H1 (cell line): ENCODE measurements around the gene MEX3D. TPM values are rescaled to one million over a fixed set of nuclear protein-coding genes. Genes with fewer than 3 reads are reported as not detected.

Experiments used
- CTCF ChIA-PET: fragments of 300-600 bp; sonication (Branson Sonifier 250); formaldehyde crosslinking; loops from one replicate; lab custom pipeline; 2021; ENCODE audit not compliant: partially characterized antibody; lab: Charles Lee
- POLR2A ChIA-PET: fragments of 300-600 bp; sonication (Branson Sonifier 250); formaldehyde crosslinking; loops from one replicate; lab custom pipeline; 2021; ENCODE audit warnings: inconsistent platforms; ENCODE audit not compliant: partially characterized antibody; lab: Charles Lee
- DNase-seq, 2 experiments: peaks; one replicate each; pipeline versions ENCODE4 v3.0.0 to v3.0.0-alpha.2; 2010 to 2022; ENCODE audit warnings: low spot score in 2 of 2, low read depth in 1 of 2, mixed read lengths in 1 of 2
- FAIRE-seq: peaks from 2 replicates; lab custom pipeline; 2011; peaks lifted over from hg19 to GRCh38; lab: Jason Lieb, UNC
- H2AFZ ChIP-seq: 2 replicates; pipeline ENCODE4 v1.8.1; 2012; ENCODE audit warnings: low read length, inconsistent platforms
- H2AK5ac ChIP-seq: 2 replicates; pipeline ENCODE4 v1.6.1; 2013; ENCODE audit warnings: low read depth, low read length
- H2BK120ac ChIP-seq: replicated peaks from 2 replicates; pipeline ENCODE3; 2013; ENCODE audit warnings: low read depth, low read length, inconsistent platforms
- H2BK12ac ChIP-seq: 2 replicates; pipeline ENCODE4 v1.6.1; 2013; ENCODE audit warnings: low read depth, low read length
- H2BK15ac ChIP-seq: 2 replicates; pipeline ENCODE4 v1.6.1; 2013; ENCODE audit warnings: low read length
- H2BK20ac ChIP-seq: 2 replicates; pipeline ENCODE4 v1.6.1; 2013; ENCODE audit warnings: low read length
- H2BK5ac ChIP-seq: 2 replicates; pipeline ENCODE4 v1.6.1; 2013; ENCODE audit warnings: low read depth, low read length
- H3K14ac ChIP-seq: 2 replicates; pipeline ENCODE4 v1.6.1; 2013; ENCODE audit warnings: inconsistent platforms; ENCODE audit not compliant: insufficient read length
- H3K18ac ChIP-seq: 2 replicates; pipeline ENCODE4 v1.6.1; 2013; ENCODE audit warnings: low read length; ENCODE audit errors: extremely low read depth
- H3K23ac ChIP-seq: 2 replicates; pipeline ENCODE4 v1.6.1; 2013; ENCODE audit warnings: inconsistent platforms; ENCODE audit not compliant: insufficient read length
- H3K23me2 ChIP-seq: 2 replicates; pipeline ENCODE4 v1.6.1; 2013; ENCODE audit warnings: low read depth, low read length
- H3K27ac ChIP-seq: 2 replicates; pipeline ENCODE4 v1.6.1; 2011; ENCODE audit warnings: low read depth, low read length, inconsistent platforms
- H3K27me3 ChIP-seq, 4 experiments: replicated peaks in 1 of 4; 1 replicate in 1 of 4; 2 replicates in 3 of 4; pipeline versions ENCODE4 v1.6.1 to v1.8.1; 2011 to 2013; ENCODE audit warnings: low read length in 3 of 4, mild to moderate bottlenecking in 3 of 4, inconsistent platforms in 2 of 4, mixed read lengths in 2 of 4, moderate library complexity in 1 of 4; ENCODE audit not compliant: control insufficient read depth in 3 of 4, insufficient read depth in 3 of 4; ENCODE audit errors: extremely low read depth in 1 of 4
- H3K36me3 ChIP-seq, 4 experiments: 2 replicates each; pipeline versions ENCODE4 v1.6.1 to v1.8.1; 2011 to 2013; ENCODE audit warnings: mild to moderate bottlenecking in 4 of 4, low read length in 3 of 4, moderate library complexity in 2 of 4, control low read depth in 1 of 4, inconsistent platforms in 1 of 4; ENCODE audit not compliant: insufficient read depth in 4 of 4, control insufficient read depth in 2 of 4
- H3K4ac ChIP-seq: replicated peaks from 2 replicates; pipeline ENCODE3; 2013; ENCODE audit warnings: low read length, low read depth, mixed read lengths, inconsistent platforms; ENCODE audit not compliant: insufficient read length
- H3K4me1 ChIP-seq, 4 experiments: replicated peaks in 1 of 4; 1 replicate in 1 of 4; 2 replicates in 3 of 4; pipeline versions ENCODE4 v1.6.1 to v1.8.1; 2011 to 2013; ENCODE audit warnings: low read length in 3 of 4, inconsistent platforms in 2 of 4, mixed read lengths in 1 of 4; ENCODE audit not compliant: insufficient read depth in 4 of 4, control insufficient read depth in 3 of 4
- H3K4me2 ChIP-seq, 2 experiments: 2 replicates each; pipeline versions ENCODE4 v1.6.1 to v1.8.1; 2011 to 2013; ENCODE audit warnings: low read depth in 2 of 2, low read length in 2 of 2, control low read depth in 1 of 2, inconsistent platforms in 1 of 2, mild to moderate bottlenecking in 1 of 2; ENCODE audit not compliant: insufficient read depth in 1 of 2
- H3K4me3 ChIP-seq, 4 experiments: fragments of 200-600, 300-600 bp in 1 of 4; sonication (generic), shearing (Covaris generic), sonication (Bioruptor Twin) in 1 of 4; 2 replicates each; pipeline versions ENCODE4 v1.5.1 to v1.8.1; 2011 to 2016; ENCODE audit warnings: low read length in 4 of 4, low read depth in 3 of 4, control low read depth in 2 of 4, inconsistent platforms in 2 of 4, mild to moderate bottlenecking in 2 of 4, mixed read lengths in 1 of 4, moderate library complexity in 1 of 4; ENCODE audit not compliant: insufficient read depth in 2 of 4; ENCODE audit errors: extremely low read depth in 1 of 4
- H3K56ac ChIP-seq: replicated peaks from 2 replicates; pipeline ENCODE3; 2013; ENCODE audit warnings: low read depth, mild to moderate bottlenecking, mixed read lengths, low read length, inconsistent platforms; ENCODE audit not compliant: insufficient read length
- H3K79me1 ChIP-seq: 2 replicates; pipeline ENCODE4 v1.6.1; 2013; ENCODE audit warnings: low read depth, low read length, control low read depth
- H3K79me2 ChIP-seq, 2 experiments: 2 replicates each; pipeline versions ENCODE4 v1.6.1 to v1.8.1; 2012 to 2013; ENCODE audit warnings: low read length in 2 of 2, mild to moderate bottlenecking in 2 of 2, inconsistent platforms in 1 of 2; ENCODE audit not compliant: insufficient read depth in 2 of 2, control insufficient read depth in 1 of 2
- H3K9ac ChIP-seq, 4 experiments: replicated peaks in 1 of 4; 1 replicate in 1 of 4; 2 replicates in 3 of 4; pipeline versions ENCODE4 v1.6.1 to v1.8.1; 2011 to 2013; ENCODE audit warnings: low read depth in 3 of 4, low read length in 3 of 4, control low read depth in 2 of 4, mild to moderate bottlenecking in 2 of 4, moderate library complexity in 2 of 4, inconsistent platforms in 1 of 4; ENCODE audit errors: extremely low read depth in 1 of 4
- H3K9me3 ChIP-seq, 2 experiments: 2 replicates each; pipeline versions ENCODE4 v1.6.1 to v1.8.1; 2012 to 2013; ENCODE audit warnings: mild to moderate bottlenecking in 2 of 2, moderate library complexity in 2 of 2, control low read depth in 1 of 2, inconsistent platforms in 1 of 2, low read depth in 1 of 2, low read length in 1 of 2, mixed read lengths in 1 of 2; ENCODE audit not compliant: insufficient read depth in 2 of 2
- H4K20me1 ChIP-seq, 2 experiments: replicated peaks in 1 of 2; 2 replicates each; pipeline versions ENCODE3 to v1.8.1; 2011 to 2013; ENCODE audit warnings: inconsistent platforms in 2 of 2, low read length in 2 of 2, mild to moderate bottlenecking in 1 of 2; ENCODE audit not compliant: insufficient read depth in 2 of 2, control insufficient read depth in 1 of 2
- H4K5ac ChIP-seq: 2 replicates; pipeline ENCODE4 v1.6.1; 2013; ENCODE audit warnings: low read length, low read depth, mixed read lengths, inconsistent platforms; ENCODE audit not compliant: insufficient read length
- H4K8ac ChIP-seq: 2 replicates; pipeline ENCODE4 v1.8.0; 2013; ENCODE audit warnings: mild to moderate bottlenecking, moderate library complexity, low read length, inconsistent platforms; ENCODE audit not compliant: insufficient read depth; ENCODE audit errors: extremely low read depth
- H4K91ac ChIP-seq: replicated peaks from 2 replicates; pipeline ENCODE3; 2013; ENCODE audit warnings: low read length, mixed read lengths, inconsistent platforms; ENCODE audit not compliant: insufficient read length
- CBX5 ChIP-seq: fragments of 300-800, 300-1000 bp; sonication (generic); IDR thresholded peaks from 2 replicates; pipeline ENCODE4 v1.7.1; 2016; ENCODE audit warnings: antibody characterized with exemption, low read length, low read depth
- SAP30 ChIP-seq: fragments of 300-600 bp; sonication (generic); IDR thresholded peaks from 2 replicates; pipeline ENCODE4 v1.7.1; 2012; ENCODE audit warnings: low read length, moderate library complexity, mild to moderate bottlenecking, inconsistent platforms; ENCODE audit not compliant: insufficient read depth, insufficient replicate concordance
- SIX5 ChIP-seq: IDR thresholded peaks from 2 replicates; pipeline ENCODE4 v1.6.1; 2011; ENCODE audit warnings: mild to moderate bottlenecking, low read depth, low read length
- SP1 ChIP-seq: IDR thresholded peaks from 2 replicates; pipeline ENCODE4 v1.6.1; 2011; ENCODE audit warnings: low read depth, low read length
- SUZ12 ChIP-seq: fragments of 200-600 bp; sonication (generic); IDR thresholded peaks from 2 replicates; pipeline ENCODE4 v1.6.1; 2012; ENCODE audit warnings: mild to moderate bottlenecking, inconsistent platforms, low read length, moderate library complexity, mixed read lengths
- TCF12 ChIP-seq: IDR thresholded peaks from 2 replicates; pipeline ENCODE4 v1.6.1; 2011; ENCODE audit warnings: low read depth, mild to moderate bottlenecking, low read length
- WGBS, 2 experiments: shearing (Covaris generic) in 1 of 2; methylation state at CpG; one replicate each; pipeline versions ENCODE4 v1.1.6 to v1.1.7; 2013 to 2015; ENCODE audit warnings: low lambda C conversion rate in 2 of 2, mixed read lengths in 2 of 2, inconsistent platforms in 1 of 2, low coverage in 1 of 2, missing lambda C conversion rate in 1 of 2; ENCODE audit not compliant: insufficient replicate concordance in 2 of 2, insufficient coverage in 1 of 2, insufficient read length in 1 of 2; ENCODE audit errors: extremely low coverage in 1 of 2, missing lambda C conversion rate in 1 of 2; 5-methylcytosine and 5-hydroxymethylcytosine counted together
- polyA plus RNA-seq, 7 experiments: library from polyadenylated mRNA; depleted of rRNA in 3 of 7; stranded (reverse) in 5 of 7; unstranded in 2 of 7; fragments of >200 nt in 5 of 7; fragments of 200-250 nt in 2 of 7; gene quantifications; 1 replicate in 5 of 7; 2 replicates in 1 of 7; 4 replicates in 1 of 7; pipeline versions ENCODE4 v1.2.1 to v1.2.3, GENCODE V29; 2011 to 2013; ENCODE audit warnings: missing spikeins in 2 of 7, mixed read lengths in 2 of 7
- total RNA-seq: library from RNA; stranded (reverse); fragmentation: NEBNext Ultra II Directional; extraction: Animal tissue kit (Norgen Biotek cat#: 25700); gene quantifications from 2 replicates; pipeline ENCODE4 v1.2.1, GENCODE V29; 2021

MEX3D gene
- total and polyA plus RNA-seq, 2 of the 8 experiments (the other 6 are each of a cell fraction or from before 2014, with no cell fraction given), result 20.8 to 78.8 TPM

DNA sequence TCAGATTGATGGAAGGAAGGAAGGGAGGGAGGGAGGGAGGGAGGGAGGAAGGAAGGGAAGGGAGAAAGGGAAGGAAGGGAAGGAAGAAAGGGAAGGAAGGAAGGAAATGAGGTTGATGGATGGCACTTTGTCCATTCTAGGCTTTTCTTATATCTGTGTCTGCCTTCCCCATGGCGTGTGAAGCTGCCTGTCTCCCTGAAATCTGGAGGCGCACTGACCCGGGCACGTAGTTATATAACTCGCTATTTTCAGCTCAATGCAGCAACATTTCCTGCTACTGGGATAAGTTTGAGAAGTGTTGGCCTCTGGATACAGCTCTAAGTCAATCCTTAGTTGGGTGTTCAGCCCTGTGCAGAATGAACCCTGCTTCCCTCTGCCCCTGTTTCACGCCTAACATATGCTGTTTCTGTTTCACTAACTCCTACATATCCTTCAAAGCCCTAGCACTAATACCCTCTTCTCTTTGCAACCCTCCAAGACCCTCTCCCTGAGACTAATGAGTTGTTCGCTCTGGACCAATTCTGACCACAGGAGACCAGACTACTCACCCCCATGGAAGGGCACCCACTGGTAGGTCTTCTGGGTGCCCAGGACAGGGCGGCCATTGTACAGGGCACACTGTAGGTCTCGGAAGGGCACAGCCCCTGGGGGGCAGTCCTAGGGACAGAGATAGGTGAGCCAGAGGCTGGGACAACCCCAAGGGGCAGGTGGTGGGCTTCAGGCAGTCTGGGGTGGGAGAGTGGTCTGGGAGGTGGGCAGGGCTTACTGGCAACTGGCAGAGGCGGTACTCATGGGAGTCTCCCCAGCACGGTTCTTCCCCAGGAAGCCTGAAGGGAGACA is 58.3 kb downstream of the MEX3D start:
- no peaks in the 10 kb centered on the region for H3K36me3 ChIP-seq
- no peak overlapping the region for H4K8ac ChIP-seq
- no peak overlapping the region for H2BK120ac ChIP-seq
- no peak overlapping the region for H3K4me2 ChIP-seq
- FAIRE-seq, result no peak
- no peak overlapping the region for H3K27ac ChIP-seq
- H4K20me1 ChIP-seq, result peaks cover 0 to 6% of the 10 kb centered on the region in 2 experiments
- no peak overlapping the region for H4K91ac ChIP-seq
- no peak overlapping the region; the same call in 1 of the 2 replicates for H2AK5ac ChIP-seq
- no peaks in the 10 kb centered on the region for H3K9me3 ChIP-seq
- H3K79me1 ChIP-seq, result no peaks in the 10 kb centered on the region
- peaks cover 0 to 8% (median 5%) of the 10 kb centered on the region in 4 experiments; a peak in 6 of 7 replicates for H3K27me3 ChIP-seq
- 86% methylated on average over 11 of the region's 11 CpGs; no CpG with 5 or more reads in 1 of the 2 experiments for WGBS, 2 experiments
- H2BK15ac ChIP-seq, result no peak overlapping the region
- POLR2A ChIA-PET, result interaction anchor here (1.5 kb wide), 1 partner anchor 72 kb away, joined by 3 read pairs; no protein-coding TSS in a partner anchor
- H3K18ac ChIP-seq, result no peak overlapping the region
- H4K5ac ChIP-seq, result no peak overlapping the region
- H3K23me2 ChIP-seq, result peaks cover 6% of the 10 kb centered on the region; the same call in 1 of the 2 replicates
- H3K79me2 ChIP-seq, result no peaks in the 10 kb centered on the region
- no peak overlapping the region for H3K23ac ChIP-seq
- CTCF ChIA-PET, result interaction anchor here (0.6 to 1.4 kb wide), 3 partner anchors 17 to 258 kb away, joined by 3 read pairs; no protein-coding TSS in a partner anchor
- no peak overlapping the region for H3K4ac ChIP-seq
- no peak overlapping the region for H3K14ac ChIP-seq
- DNase-seq, result no peak
- no peak overlapping the region for H3K9ac ChIP-seq
- H2BK20ac ChIP-seq, result peak overlapping the region; percentile 5; the same call in 1 of the 2 replicates
- H2BK5ac ChIP-seq, result no peak overlapping the region
- H3K4me1 ChIP-seq, result peaks cover 0 to 3% (median 0%) of the 10 kb centered on the region in 4 experiments; a peak in 3 of 7 replicates
- H2BK12ac ChIP-seq, result no peak overlapping the region; the same call in 1 of the 2 replicates
- no peak overlapping the region for H3K56ac ChIP-seq
- no peak overlapping the region for H3K4me3 ChIP-seq
- no peak overlapping the region for H2AFZ ChIP-seq
- TF ChIP-seq SP1, result no peak
- TF ChIP-seq SUZ12, result no peak
- no peak for TF ChIP-seq SIX5
- no peak for TF ChIP-seq SAP30
- TF ChIP-seq TCF12, result no peak
- no peak for TF ChIP-seq CBX5
